GM12892 (cell line): ENCODE measurements around the gene ME3.
A peak's percentile ranks its signal among the peaks of the same experiment; 100 is the strongest.
"Not testable (repeated sequence)": the region's sequence is repeated elsewhere in the genome, so short reads cannot be mapped to it uniquely, and the experiment has no call there.

Experiments
- DNase-seq: peaks from one replicate; pipeline ENCODE4 v3.0.0; 2011; ENCODE audit not compliant: insufficient read length
- FAIRE-seq: peaks from 2 replicates; lab custom pipeline; 2011; peaks lifted over from hg19 to GRCh38; lab: Jason Lieb, UNC
- POLR2A ChIP-seq: IDR thresholded peaks from 2 replicates; pipeline ENCODE4 v1.6.1; 2011; ENCODE audit warnings: low read depth, low read length, control low read depth
- POLR2AphosphoS5 ChIP-seq: IDR thresholded peaks from 2 replicates; pipeline ENCODE4 v1.6.1; 2011; ENCODE audit warnings: low read depth, low read length, control low read depth
- TAF1 ChIP-seq: IDR thresholded peaks from 2 replicates; pipeline ENCODE4 v1.6.1; 2011; ENCODE audit warnings: low read depth, mild to moderate bottlenecking, control low read depth, low read length, borderline replicate concordance

ME3 gene

DNA sequence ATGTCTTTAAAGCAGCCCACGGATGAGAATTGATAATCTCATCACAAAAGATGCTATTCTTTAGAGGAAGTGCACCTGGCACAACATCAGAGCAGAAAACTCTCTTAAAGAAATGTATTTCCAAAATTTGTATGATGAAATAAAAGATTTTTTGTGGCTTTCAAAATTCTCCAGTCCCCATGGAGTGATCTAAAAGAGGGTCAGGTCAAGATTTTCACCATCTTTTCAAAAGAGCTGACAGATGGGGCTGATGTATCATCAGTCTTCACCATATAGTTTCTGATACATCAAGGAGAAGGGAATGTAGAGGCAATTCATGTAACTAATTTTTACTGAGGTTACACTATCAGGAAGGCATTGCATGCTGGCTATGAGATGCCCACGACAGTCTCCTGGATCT lies 11.7 kb downstream of the ME3 start:
- FAIRE-seq (no peak), DNase-seq (no peak)
- TF ChIP-seq POLR2AphosphoS5 (no peak), POLR2A (no peak), TAF1 (no peak)

DNA sequence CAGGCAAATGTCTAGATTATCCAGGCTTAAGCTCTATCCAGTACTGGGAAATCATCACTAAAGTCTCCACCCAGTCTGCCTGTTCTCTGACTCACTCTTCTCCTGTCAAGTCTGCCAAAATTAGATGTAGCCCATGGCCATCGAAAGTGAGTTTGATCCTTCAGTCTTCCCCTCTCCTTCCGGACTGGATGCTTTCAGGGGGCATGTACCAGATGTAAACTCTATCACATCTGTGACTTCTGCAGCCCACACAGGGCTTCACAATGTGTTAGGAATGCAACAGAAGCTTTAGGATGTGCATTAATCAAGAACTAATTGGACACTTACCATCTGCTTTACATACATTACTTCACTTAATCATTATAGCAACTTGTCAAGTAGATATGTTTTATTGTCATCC lies 12.3 kb downstream of the ME3 start:
- DNase-seq (no peak), FAIRE-seq (no peak)
- TF ChIP-seq TAF1 (no peak), POLR2AphosphoS5 (no peak), POLR2A (no peak)

- TF ChIP-seq TAF1, result no peak
- TF ChIP-seq POLR2AphosphoS5, result no peak
- no peak for TF ChIP-seq POLR2A
- DNase-seq, result no peak
- FAIRE-seq, result no peak
These were observed 13.9 kb downstream of the ME3 start for GRCh38 chr11:86658534-86658933.

DNA sequence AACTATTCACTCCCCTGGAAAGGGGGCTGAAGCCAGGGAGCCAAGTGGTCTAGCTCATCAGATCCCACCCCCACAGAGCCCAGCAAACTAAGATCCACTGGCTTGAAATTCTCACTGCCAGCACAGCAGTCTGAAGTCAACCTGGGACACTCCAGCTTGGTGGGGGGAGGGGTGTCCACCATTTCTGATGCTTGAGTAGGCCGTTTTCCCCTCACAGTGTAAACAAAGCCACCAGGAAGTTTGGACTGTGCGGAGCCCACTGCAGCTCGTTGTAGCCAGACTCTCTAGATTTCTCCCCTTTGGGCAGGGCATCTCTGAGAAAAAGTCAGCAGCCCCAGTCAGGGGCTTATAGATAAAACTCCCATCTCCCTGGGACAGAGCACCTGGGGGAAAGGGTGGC lies 27.2 kb downstream of the ME3 start:
- not testable (repeated sequence) for FAIRE-seq, DNase-seq

- TF ChIP-seq TAF1, result no peak
- TF ChIP-seq POLR2A, result no peak
- TF ChIP-seq POLR2AphosphoS5, result no peak
- no peak for FAIRE-seq
- no peak for DNase-seq
These were observed 28.1 kb downstream of the ME3 start for GRCh38 chr11:86644291-86644690.

GRCh38 chr11:86641537-86642261 lies 30.7 kb downstream of the ME3 start:
- FAIRE-seq (peak; percentile 38), DNase-seq (no peak)
- TF ChIP-seq POLR2AphosphoS5 (no peak), POLR2A (no peak), TAF1 (no peak)

- TF ChIP-seq TAF1 (no peak), POLR2AphosphoS5 (no peak), POLR2A (no peak)
- FAIRE-seq (no peak), DNase-seq (no peak)
These were observed 33.3 kb downstream of the ME3 start for GRCh38 chr11:86639137-86639536.

GRCh38 chr11:86638673-86639072 lies 33.7 kb downstream of the ME3 start:
- FAIRE-seq, result no peak
- TF ChIP-seq TAF1, result no peak
- no peak for TF ChIP-seq POLR2A
- no peak for TF ChIP-seq POLR2AphosphoS5
- no peak for DNase-seq

DNA sequence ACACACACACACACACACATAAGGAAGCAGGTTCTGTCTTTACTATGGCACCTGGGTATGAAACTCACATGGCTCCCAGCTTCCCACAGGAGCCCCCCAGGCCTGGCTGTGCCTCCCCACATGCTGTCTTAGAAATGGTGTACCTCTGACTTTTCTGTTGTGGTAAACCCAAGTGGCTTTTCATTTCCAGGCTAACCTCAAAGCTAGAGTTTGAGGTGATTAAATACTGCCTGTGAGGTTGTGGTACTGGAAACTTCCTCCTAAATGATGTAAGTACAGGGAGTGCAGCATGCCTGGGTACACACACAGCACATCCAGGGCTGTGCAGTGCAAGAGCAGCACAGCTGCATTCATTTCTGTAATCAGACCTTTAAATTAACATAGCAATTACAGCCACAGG lies 34.4 kb downstream of the ME3 start:
- TF ChIP-seq POLR2A (no peak), TAF1 (no peak), POLR2AphosphoS5 (no peak)
- DNase-seq (no peak), FAIRE-seq (no peak)

DNA sequence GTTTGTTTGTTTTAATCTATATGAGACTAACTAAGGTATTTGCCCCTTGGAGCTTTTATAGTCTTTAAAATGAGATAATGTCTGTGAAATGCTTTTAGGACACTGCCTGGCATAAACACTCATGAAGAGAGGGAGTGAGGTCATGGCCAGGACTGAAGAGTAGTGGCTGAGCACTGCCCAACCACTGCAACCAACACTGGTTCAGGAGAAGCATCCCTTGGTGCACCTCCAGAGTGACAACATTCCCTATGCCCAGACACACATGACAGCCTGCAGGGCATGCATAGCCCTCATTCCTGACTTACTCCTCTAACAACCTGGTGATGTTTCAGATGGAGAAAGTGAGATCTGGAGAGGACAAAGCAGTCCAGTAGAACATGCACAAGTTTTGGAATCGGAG lies 36.1 kb downstream of the ME3 start:
- FAIRE-seq (no peak), DNase-seq (no peak)
- no peak for TF ChIP-seq POLR2AphosphoS5
- no peak for TF ChIP-seq TAF1
- no peak for TF ChIP-seq POLR2A

- FAIRE-seq (peak; percentile 78), DNase-seq (no peak)
- TF ChIP-seq POLR2A (no peak), TAF1 (no peak), POLR2AphosphoS5 (no peak)
These were observed 39.7 kb downstream of the ME3 start for GRCh38 chr11:86632499-86633269.

DNA sequence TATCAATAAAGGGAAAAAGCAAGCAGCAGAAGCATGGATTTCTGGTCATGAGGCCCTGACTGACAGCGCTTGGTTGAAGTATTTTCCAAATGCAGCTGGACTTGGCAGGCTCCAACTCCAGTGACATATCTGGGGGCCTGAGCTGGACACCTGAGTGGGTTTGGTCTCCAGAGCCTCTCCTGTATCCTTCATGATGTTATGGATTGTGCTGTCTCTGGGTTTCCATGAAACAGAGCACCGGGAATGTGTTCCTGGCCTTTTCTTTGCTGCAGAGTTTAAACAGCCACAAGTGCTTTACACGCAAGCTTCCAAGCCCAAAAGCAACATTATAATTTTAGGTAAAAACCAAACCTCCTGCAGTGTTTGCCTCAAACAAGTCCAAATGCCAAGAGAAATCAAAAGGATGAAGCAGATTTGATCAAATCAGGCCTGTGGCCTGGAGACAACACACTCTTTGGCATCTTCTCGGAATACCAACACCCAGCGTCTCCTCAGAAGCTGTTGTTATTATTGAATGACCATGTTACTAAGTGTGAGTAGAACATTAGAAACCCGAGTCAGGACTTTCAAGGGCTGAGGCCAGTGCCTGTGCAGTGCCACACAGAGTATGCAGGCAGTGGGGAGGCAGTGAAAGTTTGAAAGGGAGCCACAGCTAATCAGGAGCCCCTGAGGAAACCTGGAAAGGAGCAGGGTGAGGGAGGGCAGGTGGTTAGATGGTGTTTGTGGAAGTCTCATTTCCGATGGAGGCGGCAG lies 42.0 kb downstream of the ME3 start:
- DNase-seq, result no peak
- FAIRE-seq, result no peak
- TF ChIP-seq POLR2AphosphoS5 (no peak), POLR2A (no peak), TAF1 (no peak)
